GM12873 (cell line): ENCODE measurements around the gene TAGLN.

Source experiments
- CTCF ChIP-seq: IDR thresholded peaks from 2 replicates; pipeline ENCODE4 v1.5.1; 2012; ENCODE audit warnings: low read depth, mild to moderate bottlenecking, moderate library complexity, low read length, control low read depth; ENCODE audit not compliant: insufficient read depth; ENCODE audit errors: missing control alignments

Gene TAGLN

GRCh38 chr11:117218133-117218915, 19.2 kb downstream of the TAGLN start:
- no peak for TF ChIP-seq CTCF

GRCh38 chr11:117219001-117219400, 19.8 kb downstream of the TAGLN start:
- no peak for TF ChIP-seq CTCF

GRCh38 chr11:117219455-117219854, 20.3 kb downstream of the TAGLN start:
- no peak for TF ChIP-seq CTCF

- TF ChIP-seq CTCF = no peak
These were observed 20.8 kb downstream of the TAGLN start for GRCh38 chr11:117219995-117220394.

GRCh38 chr11:117220568-117220967, 21.4 kb downstream of the TAGLN start:
- TF ChIP-seq CTCF = no peak

- TF ChIP-seq CTCF = no peak
These were observed 22.0 kb downstream of the TAGLN start for GRCh38 chr11:117220999-117221774.

GRCh38 chr11:117221775-117222517, 22.8 kb downstream of the TAGLN start:
- no peak for TF ChIP-seq CTCF
